NCI-H2196 treated with DMSO at 0.1 percent for 48 hours (cell line): ENCODE measurements around the gene FAM174C.
"Not testable (repeated sequence)": the region's sequence is repeated elsewhere in the genome, so short reads cannot be mapped to it uniquely, and the experiment has no call there.

Experiments
- DNase-seq: peaks from one replicate; lab custom pipeline; 2025; ENCODE audit not compliant: unreplicated experiment; lab: John Stamatoyannopoulos, UW

FAM174C gene

GRCh38 chr19:1317274-1318003 lies 42.1 kb downstream of the FAM174C start:
- DNase-seq = no peak

GRCh38 chr19:1318678-1319471 lies 43.5 kb downstream of the FAM174C start:
- DNase-seq = no peak

- DNase-seq = not testable (repeated sequence)
Observed at GRCh38 chr19:1320282-1320650, 44.9 kb downstream of the FAM174C start.

- no peak for DNase-seq
Observed at GRCh38 chr19:1321539-1321938, 46.2 kb downstream of the FAM174C start.

- no peak for DNase-seq
Observed at GRCh38 chr19:1322198-1322981, 47.1 kb downstream of the FAM174C start.

- no peak for DNase-seq
Observed at GRCh38 chr19:1324249-1324805, 49.0 kb downstream of the FAM174C start.

- no peak for DNase-seq
Observed at GRCh38 chr19:1324806-1325567, 49.7 kb downstream of the FAM174C start.

- DNase-seq = no peak
Observed at GRCh38 chr19:1325568-1326294, 50.4 kb downstream of the FAM174C start.

- no peak for DNase-seq
Observed at GRCh38 chr19:1327125-1327524, 51.8 kb downstream of the FAM174C start.
